Keratinocyte (primary cell): ENCODE data around the gene FEZF1.
A peak's percentile ranks its signal among the peaks of the same experiment; 100 is the strongest.

Source experiments
- EZH2 ChIP-seq: IDR thresholded peaks from one replicate; pipeline ENCODE4 v1.6.1; 2012; ENCODE audit warnings: inconsistent platforms, mild to moderate bottlenecking, low read length, moderate library complexity
- TF ChIP-seq, protein P1 (sequence below), 3 experiments: IDR thresholded peaks in 1 of 3; conservative IDR thresholded peaks in 1 of 3; optimal IDR thresholded peaks in 1 of 3; 2 replicates in 2 of 3; 3 replicates in 1 of 3; pipeline versions ENCODE3 to v1.5.1; 2011; ENCODE audit warnings: low read length in 3 of 3, mild to moderate bottlenecking in 3 of 3, moderate library complexity in 2 of 3, control low read depth in 1 of 3, inconsistent platforms in 1 of 3; ENCODE audit not compliant: insufficient read depth in 2 of 3; ENCODE audit errors: extremely low read depth in 1 of 3

DNA sequence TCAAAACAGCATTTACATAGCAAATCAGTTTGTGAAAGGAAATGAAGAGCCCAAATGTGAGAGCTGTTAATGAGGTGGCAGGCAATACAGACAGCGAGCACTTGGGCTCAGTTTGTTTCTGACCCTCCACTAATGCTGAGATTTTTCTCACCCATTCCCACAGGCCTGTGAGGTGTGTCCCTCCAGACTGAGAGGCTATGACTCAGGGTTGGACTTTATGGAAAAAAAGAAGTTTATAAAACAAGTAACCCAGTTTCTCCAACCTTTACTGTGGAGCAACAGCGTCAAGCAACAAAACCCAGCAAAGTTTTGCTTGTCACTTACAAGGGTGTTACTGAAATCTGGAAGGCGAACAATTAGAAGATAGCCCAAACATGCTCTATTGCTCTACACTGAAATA, 4.9 kb upstream of the FEZF1 start:
- peak; percentile 4 for TF ChIP-seq EZH2
- TF ChIP-seq, protein P1, sequence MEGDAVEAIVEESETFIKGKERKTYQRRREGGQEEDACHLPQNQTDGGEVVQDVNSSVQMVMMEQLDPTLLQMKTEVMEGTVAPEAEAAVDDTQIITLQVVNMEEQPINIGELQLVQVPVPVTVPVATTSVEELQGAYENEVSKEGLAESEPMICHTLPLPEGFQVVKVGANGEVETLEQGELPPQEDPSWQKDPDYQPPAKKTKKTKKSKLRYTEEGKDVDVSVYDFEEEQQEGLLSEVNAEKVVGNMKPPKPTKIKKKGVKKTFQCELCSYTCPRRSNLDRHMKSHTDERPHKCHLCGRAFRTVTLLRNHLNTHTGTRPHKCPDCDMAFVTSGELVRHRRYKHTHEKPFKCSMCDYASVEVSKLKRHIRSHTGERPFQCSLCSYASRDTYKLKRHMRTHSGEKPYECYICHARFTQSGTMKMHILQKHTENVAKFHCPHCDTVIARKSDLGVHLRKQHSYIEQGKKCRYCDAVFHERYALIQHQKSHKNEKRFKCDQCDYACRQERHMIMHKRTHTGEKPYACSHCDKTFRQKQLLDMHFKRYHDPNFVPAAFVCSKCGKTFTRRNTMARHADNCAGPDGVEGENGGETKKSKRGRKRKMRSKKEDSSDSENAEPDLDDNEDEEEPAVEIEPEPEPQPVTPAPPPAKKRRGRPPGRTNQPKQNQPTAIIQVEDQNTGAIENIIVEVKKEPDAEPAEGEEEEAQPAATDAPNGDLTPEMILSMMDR (optimal IDR thresholded peaks at IDR 0.05 in 1 of 3, IDR thresholded peaks at IDR 0.05 in 1 of 3, conservative IDR thresholded peaks at IDR 0.05 in 1 of 3; ENCODE audit: extremely low read depth in 1 of 3, insufficient read depth in 2 of 3, low read length in 3 of 3) = no peak
